ENCODE results near the gene ZDHHC11. TPM values are rescaled to one million over a fixed set of nuclear protein-coding genes. Genes with fewer than 3 reads are reported as not detected.

ZDHHC11 gene
- total RNA-seq, 1 donor from 2014 or later, result 18.7 TPM

GRCh38 chr5:761059-761771 is 89.6 kb downstream of the ZDHHC11 start:
- Histone ChIP-seq H3K4me3 (no peak overlapping the region), H3K27me3 (ENCODE audit: low read depth) (no peaks in the 10 kb centered on the region), H3K4me1 (peaks cover 57% of the 10 kb centered on the region), H3K36me3 (peaks cover 16% of the 10 kb centered on the region), H3K27ac (replicated peaks) (peak overlapping the region; percentile 28), H3K9me3 (replicated peaks) (no peaks in the 10 kb centered on the region)
- TF ChIP-seq CTCF (IDR thresholded peaks at IDR 0.05; ENCODE audit: borderline replicate concordance), result no peak
- DNase-seq, result no peak
- intact Hi-C loops (cut with micrococcal nuclease), result no loop called here

- intact Hi-C loops (cut with micrococcal nuclease), result no loop called here
- peaks cover 9% of the 10 kb centered on the region for H3K36me3 ChIP-seq
- H3K4me1 ChIP-seq, result peaks cover 59% of the 10 kb centered on the region
- DNase-seq, result no peak
- H3K27ac ChIP-seq (replicated peaks), result peak overlapping the region; percentile 96
- no peaks in the 10 kb centered on the region for H3K27me3 ChIP-seq (ENCODE audit: low read depth)
- TF ChIP-seq CTCF (IDR thresholded peaks at IDR 0.05; ENCODE audit: borderline replicate concordance), result no peak
- H3K4me3 ChIP-seq, result no peak overlapping the region
- H3K9me3 ChIP-seq (replicated peaks), result no peaks in the 10 kb centered on the region
These were observed 90.3 kb downstream of the ZDHHC11 start for GRCh38 chr5:760363-761058.

GRCh38 chr5:759781-760362 is 90.9 kb downstream of the ZDHHC11 start:
- intact Hi-C loops (cut with micrococcal nuclease), result no loop called here
- Histone ChIP-seq H3K4me3 (peak overlapping the region; percentile 52), H3K9me3 (replicated peaks) (no peaks in the 10 kb centered on the region), H3K27ac (replicated peaks) (peak overlapping the region; percentile 96), H3K27me3 (ENCODE audit: low read depth) (no peaks in the 10 kb centered on the region), H3K4me1 (peaks cover 59% of the 10 kb centered on the region), H3K36me3 (peaks cover 6% of the 10 kb centered on the region)
- TF ChIP-seq CTCF (IDR thresholded peaks at IDR 0.05; ENCODE audit: borderline replicate concordance), result no peak
- peak; percentile 15 for DNase-seq

GRCh38 chr5:759111-759751 is 91.6 kb downstream of the ZDHHC11 start:
- peak; percentile 76 for DNase-seq
- TF ChIP-seq CTCF (IDR thresholded peaks at IDR 0.05; ENCODE audit: borderline replicate concordance), result no peak
- Histone ChIP-seq H3K36me3 (peaks cover 3% of the 10 kb centered on the region), H3K4me3 (peak overlapping the region; percentile 52), H3K4me1 (peaks cover 59% of the 10 kb centered on the region), H3K27ac (replicated peaks) (peak overlapping the region; percentile 96), H3K27me3 (ENCODE audit: low read depth) (no peaks in the 10 kb centered on the region), H3K9me3 (replicated peaks) (no peaks in the 10 kb centered on the region)
- intact Hi-C loops (cut with micrococcal nuclease), result no loop called here

GRCh38 chr5:758698-759053 is 92.1 kb downstream of the ZDHHC11 start:
- DNase-seq, result peak; percentile 16
- H3K27ac ChIP-seq (replicated peaks), result peak overlapping the region; percentile 96
- H3K9me3 ChIP-seq (replicated peaks), result no peaks in the 10 kb centered on the region
- no peak for TF ChIP-seq CTCF (IDR thresholded peaks at IDR 0.05; ENCODE audit: borderline replicate concordance)
- H3K4me3 ChIP-seq, result peak overlapping the region; percentile 52
- H3K27me3 ChIP-seq (ENCODE audit: low read depth), result no peaks in the 10 kb centered on the region
- H3K36me3 ChIP-seq, result no peaks in the 10 kb centered on the region
- intact Hi-C loops (cut with micrococcal nuclease), result no loop called here
- H3K4me1 ChIP-seq, result peaks cover 59% of the 10 kb centered on the region
